ENCODE measurements around the gene ZFAND3. TPM values are rescaled to one million over a fixed set of nuclear protein-coding genes. Genes with fewer than 3 reads are reported as not detected.

Gene ZFAND3
- total RNA-seq, 3 donors from 2014 or later = 34.1 to 53.0 (median 36.0) TPM

DNA sequence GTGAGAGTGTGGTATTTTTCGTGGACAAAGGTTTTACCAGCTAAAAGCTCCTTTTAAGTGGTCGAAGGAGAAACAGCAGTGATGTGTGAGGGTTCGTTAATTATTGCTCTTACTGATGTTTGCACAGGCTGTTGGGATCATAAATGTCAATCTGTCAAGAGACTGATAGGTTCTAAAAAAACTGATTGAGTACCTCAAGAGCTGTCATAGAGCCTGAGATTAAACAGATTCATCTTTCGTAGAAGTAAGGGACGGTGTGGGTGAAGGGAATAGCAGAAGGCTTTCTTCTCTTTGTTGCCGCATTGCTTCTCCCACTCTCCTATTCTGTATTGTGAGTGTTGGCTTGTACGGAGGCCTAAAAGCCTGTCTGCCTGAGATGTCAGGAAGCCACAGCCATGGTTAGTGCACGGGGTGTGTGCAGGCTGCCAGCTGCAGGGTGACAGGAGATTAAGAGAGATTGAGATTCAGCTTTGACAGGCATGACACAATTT is 291.0 kb downstream of the ZFAND3 start:
- DNase-seq (ENCODE audit: low spot score in 2 of 2) = no peak
- TF ChIP-seq POLR2AphosphoS5 (IDR thresholded peaks at IDR 0.05) = no peak

DNA sequence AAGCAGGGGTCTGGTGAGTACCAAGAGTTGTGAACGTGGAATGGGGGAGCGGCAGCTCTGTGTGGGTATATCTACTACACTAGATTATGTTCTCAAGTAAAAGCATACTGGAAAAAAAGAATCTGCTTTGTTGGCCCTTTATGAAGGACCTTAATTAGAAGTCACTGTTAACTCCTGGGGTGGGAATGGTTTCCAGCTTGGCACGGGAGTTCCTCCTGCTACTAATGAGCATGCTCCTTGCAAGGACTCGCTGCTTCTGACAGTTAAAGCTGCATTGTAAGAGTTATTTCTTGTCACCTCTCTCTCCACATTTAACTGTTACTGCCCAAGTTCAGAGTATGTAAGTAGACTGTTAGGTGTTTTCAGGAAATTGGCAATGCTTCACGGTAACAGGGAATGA is 292.7 kb downstream of the ZFAND3 start:
- H3K27ac ChIP-seq = no peak overlapping the region
- H3K36me3 ChIP-seq = no peaks in the 10 kb centered on the region
- DNase-seq (ENCODE audit: low spot score in 2 of 2) = no peak
- intact Hi-C loops (cut with DNase I; ENCODE audit: low total_unique reads) = no loop called here
- no peak overlapping the region for H3K4me3 ChIP-seq
- H3K27me3 ChIP-seq = no peaks in the 10 kb centered on the region
- H3K4me1 ChIP-seq = no peaks in the 10 kb centered on the region
- no peaks in the 10 kb centered on the region for H3K9me3 ChIP-seq
- TF ChIP-seq POLR2A (IDR thresholded peaks at IDR 0.05) (no peak), POLR2AphosphoS5 (IDR thresholded peaks at IDR 0.05) (no peak)
- TF ChIP-seq, protein P1, sequence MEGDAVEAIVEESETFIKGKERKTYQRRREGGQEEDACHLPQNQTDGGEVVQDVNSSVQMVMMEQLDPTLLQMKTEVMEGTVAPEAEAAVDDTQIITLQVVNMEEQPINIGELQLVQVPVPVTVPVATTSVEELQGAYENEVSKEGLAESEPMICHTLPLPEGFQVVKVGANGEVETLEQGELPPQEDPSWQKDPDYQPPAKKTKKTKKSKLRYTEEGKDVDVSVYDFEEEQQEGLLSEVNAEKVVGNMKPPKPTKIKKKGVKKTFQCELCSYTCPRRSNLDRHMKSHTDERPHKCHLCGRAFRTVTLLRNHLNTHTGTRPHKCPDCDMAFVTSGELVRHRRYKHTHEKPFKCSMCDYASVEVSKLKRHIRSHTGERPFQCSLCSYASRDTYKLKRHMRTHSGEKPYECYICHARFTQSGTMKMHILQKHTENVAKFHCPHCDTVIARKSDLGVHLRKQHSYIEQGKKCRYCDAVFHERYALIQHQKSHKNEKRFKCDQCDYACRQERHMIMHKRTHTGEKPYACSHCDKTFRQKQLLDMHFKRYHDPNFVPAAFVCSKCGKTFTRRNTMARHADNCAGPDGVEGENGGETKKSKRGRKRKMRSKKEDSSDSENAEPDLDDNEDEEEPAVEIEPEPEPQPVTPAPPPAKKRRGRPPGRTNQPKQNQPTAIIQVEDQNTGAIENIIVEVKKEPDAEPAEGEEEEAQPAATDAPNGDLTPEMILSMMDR (IDR thresholded peaks at IDR 0.05) = no peak

More for the DNA sequence above, 291.0 kb downstream of the ZFAND3 start:
- Histone ChIP-seq H3K4me3 (no peak overlapping the region), H3K9me3 (no peaks in the 10 kb centered on the region), H3K27me3 (no peaks in the 10 kb centered on the region), H3K27ac (no peak overlapping the region), H3K4me1 (no peaks in the 10 kb centered on the region), H3K36me3 (no peaks in the 10 kb centered on the region)
- intact Hi-C loops (cut with DNase I; ENCODE audit: low total_unique reads) = no loop called here

DNA sequence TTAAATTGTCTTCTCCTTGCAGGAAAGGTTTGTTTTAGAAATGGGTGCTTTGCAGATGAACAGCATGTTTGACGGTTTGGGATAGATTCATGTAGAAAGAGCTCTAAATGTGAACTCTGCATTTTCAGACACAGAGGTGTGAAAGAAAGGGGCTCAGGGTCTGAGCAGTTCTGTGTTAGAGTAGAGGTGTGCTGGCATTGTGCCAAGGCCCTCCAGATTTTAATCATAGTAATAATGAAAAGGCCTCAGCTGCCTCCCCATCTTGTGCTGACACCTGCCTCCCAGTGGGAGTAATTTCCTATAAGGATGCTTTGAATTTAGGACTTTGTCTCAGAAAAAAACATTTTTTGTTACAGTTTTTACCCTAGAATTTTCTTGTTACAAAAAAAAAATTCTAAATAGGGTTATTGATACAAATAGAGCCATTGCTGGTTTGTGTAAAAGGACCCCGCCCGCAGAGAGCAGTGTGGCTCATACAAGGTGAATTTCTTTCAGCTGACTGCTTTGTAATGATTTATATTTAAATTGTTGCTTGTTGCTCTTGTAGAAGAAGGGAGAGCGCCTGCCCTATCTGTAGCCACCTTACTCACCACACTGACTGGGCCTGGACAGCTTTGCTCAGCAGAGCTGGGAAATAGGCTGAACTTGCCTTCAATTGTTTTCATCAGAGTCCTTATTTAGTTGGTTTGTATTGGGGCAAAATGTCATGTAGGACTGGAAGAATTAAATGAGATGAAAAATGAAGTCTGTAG is 294.5 kb downstream of the ZFAND3 start:
- intact Hi-C loops (cut with DNase I; ENCODE audit: low total_unique reads) = no loop called here
- Histone ChIP-seq H3K27ac (no peak overlapping the region), H3K27me3 (no peaks in the 10 kb centered on the region), H3K36me3 (no peaks in the 10 kb centered on the region), H3K9me3 (no peaks in the 10 kb centered on the region), H3K4me1 (no peaks in the 10 kb centered on the region), H3K4me3 (no peak overlapping the region)
- no peak for DNase-seq (ENCODE audit: low spot score in 2 of 2)
- no peak for TF ChIP-seq POLR2AphosphoS5 (IDR thresholded peaks at IDR 0.05)
- TF ChIP-seq POLR2A (IDR thresholded peaks at IDR 0.05) = no peak
- TF ChIP-seq, protein P1 (IDR thresholded peaks at IDR 0.05) = no peak

DNA sequence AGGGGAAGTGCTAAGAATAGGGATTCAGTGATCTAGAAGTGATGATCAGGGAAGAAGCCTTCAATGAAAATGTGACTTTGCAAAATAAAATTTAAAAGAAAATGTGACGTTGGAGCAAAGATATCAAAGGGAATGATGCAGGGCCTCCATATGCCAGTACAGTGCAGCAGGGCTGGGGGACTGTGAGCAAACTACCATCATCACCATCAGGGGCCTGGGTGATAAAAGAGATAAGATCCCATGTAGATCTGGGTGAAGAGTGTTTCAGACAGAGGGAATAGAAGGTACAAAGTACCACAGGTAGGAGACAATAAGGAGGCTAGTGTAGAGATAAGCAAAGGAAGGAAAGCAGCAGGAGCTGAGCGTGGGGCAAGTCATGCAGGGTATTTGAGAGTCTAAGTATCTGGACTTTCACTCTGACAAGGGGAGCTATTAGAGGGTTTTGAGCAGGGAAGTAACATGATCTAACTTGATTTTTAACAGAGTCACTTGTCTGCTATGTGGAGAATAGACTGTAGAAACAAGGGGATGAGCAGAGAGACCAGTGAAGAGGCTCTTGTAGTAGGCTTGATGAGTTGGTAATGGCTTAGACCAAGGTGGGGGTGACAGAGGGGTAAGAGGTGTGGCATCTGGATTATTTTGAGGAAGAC is 295.6 kb downstream of the ZFAND3 start:
- Histone ChIP-seq H3K4me1 (no peaks in the 10 kb centered on the region), H3K27me3 (no peaks in the 10 kb centered on the region), H3K36me3 (no peaks in the 10 kb centered on the region), H3K27ac (no peak overlapping the region), H3K9me3 (no peaks in the 10 kb centered on the region), H3K4me3 (no peak overlapping the region)
- intact Hi-C loops (cut with DNase I; ENCODE audit: low total_unique reads) = no loop called here
- TF ChIP-seq POLR2AphosphoS5 (IDR thresholded peaks at IDR 0.05) = no peak
- no peak for TF ChIP-seq POLR2A (IDR thresholded peaks at IDR 0.05)
- TF ChIP-seq, protein P1 (IDR thresholded peaks at IDR 0.05) = no peak
- no peak for DNase-seq (ENCODE audit: low spot score in 2 of 2)

DNA sequence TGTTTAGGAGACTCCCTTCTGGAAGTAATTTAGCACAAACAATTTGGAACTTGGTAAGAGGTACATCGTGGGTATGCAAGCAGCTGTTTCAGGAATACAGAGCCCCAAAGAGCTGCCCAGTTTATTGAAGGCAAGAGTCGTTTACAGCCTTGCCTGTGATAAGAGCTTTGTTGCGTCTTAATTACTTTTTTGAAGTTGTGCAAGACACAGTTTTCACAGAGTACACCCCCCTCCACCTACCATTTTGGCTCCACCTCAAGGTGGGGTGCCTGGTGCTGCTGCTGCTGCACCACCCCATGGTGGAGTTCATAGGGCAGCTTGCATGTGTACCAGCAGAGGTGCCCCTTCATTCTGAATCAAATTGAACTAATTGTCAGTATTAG is 296.1 kb downstream of the ZFAND3 start:
- Histone ChIP-seq H3K4me1 (no peaks in the 10 kb centered on the region), H3K27me3 (no peaks in the 10 kb centered on the region), H3K27ac (no peak overlapping the region), H3K36me3 (no peaks in the 10 kb centered on the region), H3K9me3 (no peaks in the 10 kb centered on the region), H3K4me3 (no peak overlapping the region)
- DNase-seq (ENCODE audit: low spot score in 2 of 2) = no peak
- TF ChIP-seq, protein P1 (IDR thresholded peaks at IDR 0.05) = no peak
- no peak for TF ChIP-seq POLR2AphosphoS5 (IDR thresholded peaks at IDR 0.05)
- no peak for TF ChIP-seq POLR2A (IDR thresholded peaks at IDR 0.05)
- intact Hi-C loops (cut with DNase I; ENCODE audit: low total_unique reads) = no loop called here
